ENCODE results near the gene ARFIP2. TPM values are rescaled to one million over a fixed set of nuclear protein-coding genes. Genes with fewer than 3 reads are reported as not detected.

The ARFIP2 gene
- total RNA-seq, 1 experiment from 2014 or later = 65.2 TPM

DNA sequence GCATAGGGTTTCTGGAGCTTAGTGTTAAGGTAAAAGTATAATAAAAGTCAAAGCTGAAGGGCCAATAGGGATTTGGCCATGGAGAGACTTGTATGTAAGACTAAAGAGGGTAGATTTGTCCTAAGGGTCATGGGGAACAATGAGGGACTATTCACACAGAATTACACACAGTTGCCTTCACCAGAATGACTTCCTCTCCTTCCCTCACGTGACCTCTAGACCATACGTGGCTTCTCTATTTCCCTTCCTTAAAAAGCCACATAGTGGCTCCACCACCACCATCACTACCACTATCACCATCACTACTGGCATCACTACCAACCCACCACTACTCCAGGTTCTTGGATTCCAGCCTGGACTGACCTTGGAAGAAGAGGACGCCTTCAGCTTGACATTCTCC lies 43.1 kb downstream of the ARFIP2 start:
- Histone ChIP-seq H3K4me3 (ENCODE audit: low read length) (no peak overlapping the region), H3K9ac (ENCODE audit: low read length) (no peak overlapping the region), H3K79me2 (ENCODE audit: low read length) (no peaks in the 10 kb centered on the region), H3K36me3 (ENCODE audit: low read depth, low read length) (no peaks in the 10 kb centered on the region), H4K20me1 (ENCODE audit: low read length) (no peaks in the 10 kb centered on the region), H3F3A (ENCODE audit: low read length, unreplicated experiment) (no peaks in the 10 kb centered on the region), H3K4me2 (ENCODE audit: low read length) (no peak overlapping the region), H3K9me2 (replicated peaks; ENCODE audit: low read length) (no peaks in the 10 kb centered on the region), H3K9me3 (ENCODE audit: low read length) (no peaks in the 10 kb centered on the region), H3K27me3 (ENCODE audit: low read length) (no peaks in the 10 kb centered on the region), H2AFZ (ENCODE audit: low read length) (no peak overlapping the region), H3K27ac (ENCODE audit: low read length) (no peak overlapping the region), H3K4me1 (ENCODE audit: insufficient read depth, low read length) (no peaks in the 10 kb centered on the region)
- DNase-seq = no peak
- ChIA-PET POLR2A (ENCODE audit: unreplicated experiment) (no interaction called here), CTCF (interaction anchor here (1.2 kb wide), 2 partner anchors 19 to 59 kb away, joined by 3 read pairs; no protein-coding TSS in a partner anchor)
- ATAC-seq = no peak
- no peak for TF ChIP-seq CTCF (conservative IDR thresholded peaks at IDR 0.05; ENCODE audit: low read depth, low read length)
- TF ChIP-seq EZH2 (IDR thresholded peaks at IDR 0.05; ENCODE audit: low read length, unreplicated experiment) = no peak
- TF ChIP-seq EZH2phosphoT487 (IDR thresholded peaks at IDR 0.05; ENCODE audit: borderline replicate concordance, low read length) = no peak
- intact Hi-C loops (cut with micrococcal nuclease) = loop anchor here (5.0 kb wide), 1 partner anchor 229 kb away; no protein-coding TSS in a partner anchor
- no TSS peak for BruUV-seq (replicated peaks)

- no peaks in the 10 kb centered on the region for H3K36me3 ChIP-seq (ENCODE audit: low read depth, low read length)
- H3K27me3 ChIP-seq (ENCODE audit: low read length) = no peaks in the 10 kb centered on the region
- H3K9me2 ChIP-seq (replicated peaks; ENCODE audit: low read length) = no peaks in the 10 kb centered on the region
- H3K9me3 ChIP-seq (ENCODE audit: low read length) = no peaks in the 10 kb centered on the region
- TF ChIP-seq EZH2 (IDR thresholded peaks at IDR 0.05; ENCODE audit: low read length, unreplicated experiment) (no peak), CTCF (conservative IDR thresholded peaks at IDR 0.05; ENCODE audit: low read depth, low read length) (no peak), EZH2phosphoT487 (IDR thresholded peaks at IDR 0.05; ENCODE audit: borderline replicate concordance, low read length) (no peak)
- no peak overlapping the region for H3K9ac ChIP-seq (ENCODE audit: low read length)
- POLR2A ChIA-PET (ENCODE audit: unreplicated experiment) = no interaction called here
- intact Hi-C loops (cut with micrococcal nuclease) = loop anchor here (5.0 kb wide), 1 partner anchor 230 kb away; no protein-coding TSS in a partner anchor
- CTCF ChIA-PET = interaction anchor here (1.0 to 1.2 kb wide), 2 partner anchors 18 to 58 kb away, joined by 3 to 4 read pairs; partner anchors contain the start of gene APBB1
- DNase-seq = no peak
- H3K4me3 ChIP-seq (ENCODE audit: low read length) = no peak overlapping the region
- no peaks in the 10 kb centered on the region for H3K79me2 ChIP-seq (ENCODE audit: low read length)
- no peaks in the 10 kb centered on the region for H4K20me1 ChIP-seq (ENCODE audit: low read length)
- BruUV-seq (replicated peaks) = no TSS peak
- H2AFZ ChIP-seq (ENCODE audit: low read length) = no peak overlapping the region
- H3K4me1 ChIP-seq (ENCODE audit: insufficient read depth, low read length) = peaks cover 5% of the 10 kb centered on the region
- H3F3A ChIP-seq (ENCODE audit: low read length, unreplicated experiment) = no peaks in the 10 kb centered on the region
- ATAC-seq = no peak
- H3K27ac ChIP-seq (ENCODE audit: low read length) = no peak overlapping the region
- H3K4me2 ChIP-seq (ENCODE audit: low read length) = no peak overlapping the region
These were observed 43.7 kb downstream of the ARFIP2 start for GRCh38 chr11:6437423-6437822.

DNA sequence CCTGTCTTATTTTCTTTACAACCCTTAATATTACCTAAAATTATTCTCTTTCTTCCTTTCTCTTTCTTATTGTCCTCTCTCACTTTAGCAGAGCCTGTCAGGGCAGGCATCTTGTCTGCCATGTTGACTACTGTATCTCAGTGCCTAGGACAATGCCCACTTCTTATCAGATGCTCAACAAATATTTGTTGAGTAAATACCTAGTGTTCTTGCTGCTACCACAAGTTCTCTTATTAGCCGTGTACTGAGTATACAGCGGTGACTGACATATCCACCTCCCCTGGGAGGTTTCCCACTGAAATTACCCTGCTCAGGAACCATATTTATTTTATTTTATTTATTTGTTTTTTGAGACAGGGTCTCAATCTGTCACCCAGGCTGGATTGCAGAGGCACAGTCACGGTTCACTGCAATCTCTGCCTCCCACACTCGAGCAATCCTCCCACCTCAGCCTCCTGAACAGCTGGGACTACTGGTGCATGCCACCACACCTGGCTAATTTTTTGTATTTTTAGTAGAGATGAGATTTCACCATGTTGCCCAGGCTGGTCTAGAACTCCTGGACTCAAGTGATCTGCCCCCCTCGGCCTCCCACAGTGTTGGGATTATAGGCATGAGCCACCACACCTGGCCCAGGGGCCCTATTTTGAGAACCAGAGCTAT lies 47.0 kb downstream of the ARFIP2 start:
- ChIA-PET POLR2A (ENCODE audit: unreplicated experiment) (no interaction called here), CTCF (no interaction called here)
- no peaks in the 10 kb centered on the region for H4K20me1 ChIP-seq (ENCODE audit: low read length)
- no TSS peak for BruUV-seq (replicated peaks)
- H3K36me3 ChIP-seq (ENCODE audit: low read depth, low read length) = no peaks in the 10 kb centered on the region
- no peak overlapping the region for H3K4me2 ChIP-seq (ENCODE audit: low read length)
- H3K9me2 ChIP-seq (replicated peaks; ENCODE audit: low read length) = no peaks in the 10 kb centered on the region
- H2AFZ ChIP-seq (ENCODE audit: low read length) = no peak overlapping the region
- ATAC-seq (no peak), DNase-seq (no peak)
- no peak overlapping the region for H3K4me3 ChIP-seq (ENCODE audit: low read length)
- TF ChIP-seq CTCF (conservative IDR thresholded peaks at IDR 0.05; ENCODE audit: low read depth, low read length) = no peak
- TF ChIP-seq EZH2phosphoT487 (IDR thresholded peaks at IDR 0.05; ENCODE audit: borderline replicate concordance, low read length) = no peak
- no peak for TF ChIP-seq EZH2 (IDR thresholded peaks at IDR 0.05; ENCODE audit: low read length, unreplicated experiment)
- no peak overlapping the region for H3K9ac ChIP-seq (ENCODE audit: low read length)
- no peaks in the 10 kb centered on the region for H3K27me3 ChIP-seq (ENCODE audit: low read length)
- H3K4me1 ChIP-seq (ENCODE audit: insufficient read depth, low read length) = peaks cover 18% of the 10 kb centered on the region
- no peaks in the 10 kb centered on the region for H3K9me3 ChIP-seq (ENCODE audit: low read length)
- H3F3A ChIP-seq (ENCODE audit: low read length, unreplicated experiment) = no peaks in the 10 kb centered on the region
- no peaks in the 10 kb centered on the region for H3K79me2 ChIP-seq (ENCODE audit: low read length)
- intact Hi-C loops (cut with micrococcal nuclease) = no loop called here
- no peak overlapping the region for H3K27ac ChIP-seq (ENCODE audit: low read length)
